ENCODE measurements around the gene EPHA2.
"Not testable (repeated sequence)": the region's sequence is repeated elsewhere in the genome, so short reads cannot be mapped to it uniquely, and the experiment has no call there.

The EPHA2 gene

GRCh38 chr1:16109571-16109970 lies 46.3 kb downstream of the EPHA2 start:
- Histone ChIP-seq H3K4me1 (no peaks in the 10 kb centered on the region), H3K9ac (no peak overlapping the region), H3K79me2 (no peaks in the 10 kb centered on the region), H3K27me3 (ENCODE audit: control insufficient read depth, insufficient read depth, low read length) (no peaks in the 10 kb centered on the region), H3K4me3 (ENCODE audit: low read depth, low read length) (no peak overlapping the region), H2AFZ (no peak overlapping the region), H3K4me2 (ENCODE audit: low read length) (no peak overlapping the region), H3K9me3 (ENCODE audit: control insufficient read depth, low read length) (no peaks in the 10 kb centered on the region), H3K36me3 (ENCODE audit: control insufficient read depth, insufficient read depth, low read length) (no peaks in the 10 kb centered on the region), H3K27ac (no peak overlapping the region)
- TF ChIP-seq, protein P1, sequence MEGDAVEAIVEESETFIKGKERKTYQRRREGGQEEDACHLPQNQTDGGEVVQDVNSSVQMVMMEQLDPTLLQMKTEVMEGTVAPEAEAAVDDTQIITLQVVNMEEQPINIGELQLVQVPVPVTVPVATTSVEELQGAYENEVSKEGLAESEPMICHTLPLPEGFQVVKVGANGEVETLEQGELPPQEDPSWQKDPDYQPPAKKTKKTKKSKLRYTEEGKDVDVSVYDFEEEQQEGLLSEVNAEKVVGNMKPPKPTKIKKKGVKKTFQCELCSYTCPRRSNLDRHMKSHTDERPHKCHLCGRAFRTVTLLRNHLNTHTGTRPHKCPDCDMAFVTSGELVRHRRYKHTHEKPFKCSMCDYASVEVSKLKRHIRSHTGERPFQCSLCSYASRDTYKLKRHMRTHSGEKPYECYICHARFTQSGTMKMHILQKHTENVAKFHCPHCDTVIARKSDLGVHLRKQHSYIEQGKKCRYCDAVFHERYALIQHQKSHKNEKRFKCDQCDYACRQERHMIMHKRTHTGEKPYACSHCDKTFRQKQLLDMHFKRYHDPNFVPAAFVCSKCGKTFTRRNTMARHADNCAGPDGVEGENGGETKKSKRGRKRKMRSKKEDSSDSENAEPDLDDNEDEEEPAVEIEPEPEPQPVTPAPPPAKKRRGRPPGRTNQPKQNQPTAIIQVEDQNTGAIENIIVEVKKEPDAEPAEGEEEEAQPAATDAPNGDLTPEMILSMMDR (IDR thresholded peaks at IDR 0.05): no peak

- H3K36me3 ChIP-seq (ENCODE audit: control insufficient read depth, insufficient read depth, low read length); H3K4me3 ChIP-seq (ENCODE audit: low read depth, low read length); H3K27me3 ChIP-seq (ENCODE audit: control insufficient read depth, insufficient read depth, low read length); H3K27ac ChIP-seq; H3K9me3 ChIP-seq (ENCODE audit: control insufficient read depth, low read length); H3K79me2 ChIP-seq; H3K4me2 ChIP-seq (ENCODE audit: low read length); H2AFZ ChIP-seq; H3K4me1 ChIP-seq; H3K9ac ChIP-seq: not testable (repeated sequence)
Measured at GRCh38 chr1:16107039-16107438, 48.8 kb downstream of the EPHA2 start.

- no peaks in the 10 kb centered on the region for H3K4me1 ChIP-seq
- H3K36me3 ChIP-seq (ENCODE audit: control insufficient read depth, insufficient read depth, low read length): no peaks in the 10 kb centered on the region
- H3K27ac ChIP-seq: no peak overlapping the region
- H3K79me2 ChIP-seq: no peaks in the 10 kb centered on the region
- no peak overlapping the region for H3K9ac ChIP-seq
- H3K4me3 ChIP-seq (ENCODE audit: low read depth, low read length): no peak overlapping the region
- H3K9me3 ChIP-seq (ENCODE audit: control insufficient read depth, low read length): no peaks in the 10 kb centered on the region
- no peak overlapping the region for H3K4me2 ChIP-seq (ENCODE audit: low read length)
- H2AFZ ChIP-seq: no peak overlapping the region
- H3K27me3 ChIP-seq (ENCODE audit: control insufficient read depth, insufficient read depth, low read length): no peaks in the 10 kb centered on the region
- TF ChIP-seq, protein P1 (IDR thresholded peaks at IDR 0.05): no peak
Measured at GRCh38 chr1:16101623-16102022, 54.2 kb downstream of the EPHA2 start.

DNA sequence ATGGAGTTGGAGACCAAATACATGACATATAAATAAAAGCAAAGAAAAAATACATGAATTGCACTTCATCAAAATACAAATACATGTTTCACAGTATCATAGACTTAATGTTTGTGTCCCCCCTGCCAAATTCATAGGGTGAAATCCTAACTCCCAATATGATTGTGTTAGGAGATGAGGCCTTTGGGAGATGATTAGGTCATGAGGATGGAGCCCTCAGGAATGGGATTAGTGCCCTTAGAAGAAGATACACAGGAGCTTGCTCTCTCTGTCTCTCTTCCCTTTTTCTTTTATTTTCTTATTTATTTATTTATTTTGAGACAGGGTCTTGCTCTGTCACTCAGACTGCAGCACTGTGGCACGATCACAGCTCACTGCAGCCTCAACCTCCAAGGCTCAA lies 56.5 kb downstream of the EPHA2 start:
- H3K27ac ChIP-seq: no peak overlapping the region
- TF ChIP-seq, protein P1 (IDR thresholded peaks at IDR 0.05): no peak
- no peak overlapping the region for H3K4me2 ChIP-seq (ENCODE audit: low read length)
- H3K9ac ChIP-seq: no peak overlapping the region
- no peaks in the 10 kb centered on the region for H3K27me3 ChIP-seq (ENCODE audit: control insufficient read depth, insufficient read depth, low read length)
- no peaks in the 10 kb centered on the region for H3K36me3 ChIP-seq (ENCODE audit: control insufficient read depth, insufficient read depth, low read length)
- H3K4me3 ChIP-seq (ENCODE audit: low read depth, low read length): no peak overlapping the region
- no peak overlapping the region for H2AFZ ChIP-seq
- no peaks in the 10 kb centered on the region for H3K4me1 ChIP-seq
- H3K9me3 ChIP-seq (ENCODE audit: control insufficient read depth, low read length): no peaks in the 10 kb centered on the region
- H3K79me2 ChIP-seq: no peaks in the 10 kb centered on the region

DNA sequence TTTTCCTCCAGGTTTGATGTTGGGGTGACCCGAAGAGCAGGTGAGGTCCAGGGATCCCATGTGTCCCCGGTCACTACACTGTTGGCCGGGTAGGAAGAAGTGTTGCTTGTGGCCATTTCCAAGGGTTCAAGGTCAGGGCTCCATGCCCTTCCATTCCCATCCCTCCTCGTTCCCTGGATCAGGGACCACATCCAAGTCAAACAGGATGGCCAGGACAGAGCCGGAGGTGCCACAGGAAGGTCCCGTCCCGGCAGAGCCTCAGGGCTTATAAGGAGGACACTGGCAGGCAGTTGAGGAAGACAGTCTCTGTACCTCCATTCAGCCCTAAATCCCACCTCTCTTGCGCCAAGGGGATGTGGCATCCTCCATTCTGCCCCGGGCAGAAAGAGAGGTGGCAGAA lies 60.4 kb downstream of the EPHA2 start:
- Histone ChIP-seq H3K27me3 (ENCODE audit: control insufficient read depth, insufficient read depth, low read length) (no peaks in the 10 kb centered on the region), H2AFZ (no peak overlapping the region), H3K4me3 (ENCODE audit: low read depth, low read length) (no peak overlapping the region), H3K9me3 (ENCODE audit: control insufficient read depth, low read length) (no peaks in the 10 kb centered on the region), H3K79me2 (no peaks in the 10 kb centered on the region), H3K4me2 (ENCODE audit: low read length) (no peak overlapping the region), H3K27ac (no peak overlapping the region), H3K4me1 (no peaks in the 10 kb centered on the region), H3K9ac (no peak overlapping the region), H3K36me3 (ENCODE audit: control insufficient read depth, insufficient read depth, low read length) (no peaks in the 10 kb centered on the region)
- TF ChIP-seq, protein P1 (IDR thresholded peaks at IDR 0.05): no peak
